IMR-90 (cell line): ENCODE results near the gene CYP1A2. TPM values are rescaled to one million over a fixed set of nuclear protein-coding genes. Genes with fewer than 3 reads are reported as not detected.

Experiments
- ATAC-seq: fragments of 200-7000 bp; cut with Tn5 transposase; 2 replicates; pipeline ENCODE4 v1.9.1; 2020; ENCODE audit warnings: low read depth, mild to moderate bottlenecking, moderate library complexity
- BruUV-seq: library from RNA; stranded (reverse); fragments of 400-500 nt; replicated peaks from 2 replicates; lab custom pipeline; 2021; lab: Mats Ljungman, UMichigan
- CTCF ChIA-PET: fragments of 300-600 bp; formaldehyde crosslinking; extraction: SDS; loops from one replicate; lab custom pipeline; 2021; ENCODE audit warnings: antibody characterized with exemption; lab: Yijun Ruan, JAX
- POLR2A ChIA-PET: fragments of 300-600 bp; sonication (Branson Sonifier 250); formaldehyde crosslinking; loops from one replicate; lab custom pipeline; 2022; ENCODE audit warnings: antibody characterized with exemption; ENCODE audit not compliant: unreplicated experiment; lab: Charles Lee
- DNase-seq: peaks from one replicate; pipeline ENCODE4 v3.0.0; 2013
- H2AFZ ChIP-seq: replicated peaks from 2 replicates; pipeline ENCODE3; 2013; ENCODE audit warnings: low read length, mild to moderate bottlenecking; ENCODE audit not compliant: poor library complexity
- H2AK5ac ChIP-seq: 2 replicates; pipeline ENCODE4 v1.6.1; 2013; ENCODE audit warnings: low read depth, low read length, inconsistent platforms
- H2AK9ac ChIP-seq: replicated peaks from 2 replicates; pipeline ENCODE3; 2013; ENCODE audit warnings: mild to moderate bottlenecking, low read depth, low read length, moderate library complexity; ENCODE audit not compliant: poor library complexity
- H2BK120ac ChIP-seq: 2 replicates; pipeline ENCODE4 v1.6.1; 2013; ENCODE audit warnings: low read depth, low read length, inconsistent platforms
- H2BK15ac ChIP-seq: 3 replicates; pipeline ENCODE4 v1.6.1; 2013; ENCODE audit warnings: low read depth, low read length, inconsistent platforms
- H2BK20ac ChIP-seq: 2 replicates; pipeline ENCODE4 v1.6.1; 2013; ENCODE audit warnings: low read depth, mild to moderate bottlenecking, inconsistent platforms, low read length, moderate library complexity
- H2BK5ac ChIP-seq: 2 replicates; pipeline ENCODE4 v1.6.1; 2013; ENCODE audit warnings: mild to moderate bottlenecking, low read depth, low read length, inconsistent platforms; ENCODE audit not compliant: poor library complexity, severe bottlenecking
- H3K14ac ChIP-seq: replicated peaks from 2 replicates; pipeline ENCODE4 v1.6.1; 2013; ENCODE audit warnings: low read depth, low read length, inconsistent platforms
- H3K18ac ChIP-seq: 2 replicates; pipeline ENCODE4 v1.6.1; 2013; ENCODE audit warnings: low read depth, low read length, control low read depth
- H3K23ac ChIP-seq: 2 replicates; pipeline ENCODE4 v1.6.1; 2013; ENCODE audit warnings: low read depth, low read length, inconsistent platforms
- H3K27ac ChIP-seq: 2 replicates; pipeline ENCODE4 v1.5.1; 2013; ENCODE audit warnings: mild to moderate bottlenecking, control low read depth, low read length; ENCODE audit not compliant: insufficient read depth
- H3K27me3 ChIP-seq: 2 replicates; pipeline ENCODE4 v1.6.1; 2013; ENCODE audit warnings: low read length; ENCODE audit not compliant: control insufficient read depth, insufficient read depth
- H3K36me3 ChIP-seq: 2 replicates; pipeline ENCODE4 v1.6.1; 2013; ENCODE audit warnings: low read length, mixed read lengths; ENCODE audit not compliant: control insufficient read depth, insufficient read depth
- H3K4ac ChIP-seq: 2 replicates; pipeline ENCODE4 v1.6.1; 2013; ENCODE audit warnings: low read depth, low read length, inconsistent platforms
- H3K4me1 ChIP-seq: 2 replicates; pipeline ENCODE4 v1.6.1; 2013; ENCODE audit warnings: low read length, mixed read lengths; ENCODE audit not compliant: control insufficient read depth, insufficient read depth
- H3K4me2 ChIP-seq: 2 replicates; pipeline ENCODE4 v1.6.1; 2013; ENCODE audit warnings: low read depth, mild to moderate bottlenecking, control low read depth, low read length, moderate library complexity
- H3K4me3 ChIP-seq: 2 replicates; pipeline ENCODE4 v1.5.1; 2013; ENCODE audit warnings: low read depth, mild to moderate bottlenecking, control low read depth, low read length, moderate library complexity; ENCODE audit not compliant: insufficient read depth
- H3K56ac ChIP-seq: 2 replicates; pipeline ENCODE4 v1.6.1; 2013; ENCODE audit warnings: low read length, inconsistent platforms; ENCODE audit not compliant: insufficient read depth; ENCODE audit errors: extremely low read depth
- H3K79me1 ChIP-seq, 2 experiments: 2 replicates each; pipeline ENCODE4 v1.6.1; 2013; ENCODE audit warnings: low read length in 2 of 2, inconsistent platforms in 1 of 2, low read depth in 1 of 2
- H3K9ac ChIP-seq: 2 replicates; pipeline ENCODE4 v1.6.1; 2013; ENCODE audit warnings: low read depth, low read length, control low read depth
- H3K9me1 ChIP-seq: 2 replicates; pipeline ENCODE4 v1.6.1; 2013; ENCODE audit warnings: low read length, inconsistent platforms; ENCODE audit not compliant: insufficient read depth
- H3K9me3 ChIP-seq: 2 replicates; pipeline ENCODE4 v1.6.1; 2013; ENCODE audit warnings: low read length; ENCODE audit not compliant: control insufficient read depth, insufficient read depth
- H4K20me1 ChIP-seq: 2 replicates; pipeline ENCODE4 v1.6.1; 2013; ENCODE audit warnings: low read length, inconsistent platforms; ENCODE audit not compliant: insufficient read depth
- H4K5ac ChIP-seq: 2 replicates; pipeline ENCODE4 v1.6.1; 2013; ENCODE audit warnings: mild to moderate bottlenecking, low read depth, low read length, control low read depth
- H4K8ac ChIP-seq, 2 experiments: 2 replicates each; pipeline ENCODE4 v1.6.1; 2013; ENCODE audit warnings: low read depth in 2 of 2, low read length in 2 of 2, control low read depth in 1 of 2, inconsistent platforms in 1 of 2
- H4K91ac ChIP-seq: 2 replicates; pipeline ENCODE4 v1.6.1; 2013; ENCODE audit warnings: low read depth, low read length, inconsistent platforms; ENCODE audit not compliant: insufficient read depth
- FOS ChIP-seq: fragments of 150-350 bp; IDR thresholded peaks from 2 replicates; pipeline ENCODE4 v1.6.1; 2016; ENCODE audit warnings: low read depth, low read length
- MAFK ChIP-seq: IDR thresholded peaks from 2 replicates; pipeline ENCODE4 v1.6.1; 2012; ENCODE audit warnings: low read depth, low read length, improper control_type of control experiment
- RAD21 ChIP-seq: IDR thresholded peaks from 2 replicates; pipeline ENCODE4 v1.6.1; 2012; ENCODE audit warnings: low read length, improper control_type of control experiment
- WGBS, 2 experiments: methylation state at CpG; one replicate each; pipeline versions ENCODE4 v1.1.5 to v1.1.7; 2013; ENCODE audit warnings: missing lambda C conversion rate in 2 of 2; ENCODE audit not compliant: insufficient read length in 1 of 2; ENCODE audit errors: extremely low coverage in 2 of 2; 5-methylcytosine and 5-hydroxymethylcytosine counted together
- dilution Hi-C: fragments of 300-500 bp; cut with HindIII; formaldehyde crosslinking; loops from one replicate; pipeline ENCODE4 v1.14.3; 2018; ENCODE audit warnings: low sequenced_read_pairs; ENCODE audit not compliant: unreplicated experiment
- in situ Hi-C: fragments of 300-500 bp; cut with MboI; formaldehyde crosslinking; loops from 3 replicates; pipeline ENCODE4 v1.14.3; 2019; ENCODE audit warnings: low sequenced_read_pairs, inconsistent platforms, mixed read lengths
- intact Hi-C: fragments of 100-400 bp; cut with micrococcal nuclease; formaldehyde crosslinking; loops from 2 replicates; pipeline ENCODE4 v1.10.0; 2022
- polyA plus RNA-seq, 3 experiments: library from polyadenylated mRNA; depleted of rRNA; stranded (reverse); fragments of >200 nt; gene quantifications; 2 replicates each; pipeline ENCODE4 v1.2.3, GENCODE V29; 2012; ENCODE audit warnings: low replicate concordance in 1 of 3
- total RNA-seq: library from RNA; depleted of rRNA; stranded (reverse); fragments of >200 nt; gene quantifications from 2 replicates; pipeline ENCODE4 v1.2.3, GENCODE V29; 2012
- TF ChIP-seq, protein P1 (sequence below): fragments of 150-350 bp; IDR thresholded peaks from 2 replicates; pipeline ENCODE4 v1.6.1; 2016; ENCODE audit warnings: low read depth, mild to moderate bottlenecking, low read length, moderate library complexity, borderline replicate concordance

Gene CYP1A2
- total and polyA plus RNA-seq, 2 of the 4 experiments (the other 2 are of a cell fraction), result not detected

DNA sequence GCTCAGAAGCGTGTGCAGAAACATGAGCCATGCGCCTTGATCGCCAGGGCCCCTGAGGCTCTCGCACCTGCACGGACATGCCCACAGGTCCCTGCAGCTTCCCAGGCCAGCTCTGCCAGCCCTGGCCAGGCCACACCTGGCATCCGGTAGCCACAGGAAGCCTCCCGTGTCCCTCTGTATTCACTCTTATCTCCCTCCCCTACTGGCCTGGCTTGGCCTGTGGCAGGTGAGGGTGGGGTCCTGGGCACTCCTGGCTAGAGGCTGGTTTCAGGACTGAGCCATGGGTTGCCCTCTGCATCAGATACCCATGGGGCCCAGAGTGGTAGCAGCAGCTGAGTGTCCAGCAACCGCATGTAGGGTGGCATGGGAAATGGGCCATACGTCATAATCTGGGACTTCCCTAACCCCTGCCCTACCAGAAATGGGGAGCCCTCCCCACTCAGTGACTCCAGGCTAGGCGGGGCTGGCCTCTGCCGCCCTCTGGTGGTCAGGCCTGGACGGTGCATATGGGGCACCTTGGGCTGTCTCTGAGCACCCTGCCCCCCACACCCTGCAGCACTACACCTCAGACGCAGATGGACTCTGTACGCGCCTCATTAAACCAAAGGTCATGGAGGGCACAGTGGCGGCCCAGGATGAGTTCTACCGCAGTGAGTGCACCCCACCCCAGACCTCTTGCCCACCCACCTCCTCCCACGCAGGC lies 51.4 kb downstream of the CYP1A2 start (continued):
- no peak for TF ChIP-seq MAFK
- no peak for TF ChIP-seq FOS

DNA sequence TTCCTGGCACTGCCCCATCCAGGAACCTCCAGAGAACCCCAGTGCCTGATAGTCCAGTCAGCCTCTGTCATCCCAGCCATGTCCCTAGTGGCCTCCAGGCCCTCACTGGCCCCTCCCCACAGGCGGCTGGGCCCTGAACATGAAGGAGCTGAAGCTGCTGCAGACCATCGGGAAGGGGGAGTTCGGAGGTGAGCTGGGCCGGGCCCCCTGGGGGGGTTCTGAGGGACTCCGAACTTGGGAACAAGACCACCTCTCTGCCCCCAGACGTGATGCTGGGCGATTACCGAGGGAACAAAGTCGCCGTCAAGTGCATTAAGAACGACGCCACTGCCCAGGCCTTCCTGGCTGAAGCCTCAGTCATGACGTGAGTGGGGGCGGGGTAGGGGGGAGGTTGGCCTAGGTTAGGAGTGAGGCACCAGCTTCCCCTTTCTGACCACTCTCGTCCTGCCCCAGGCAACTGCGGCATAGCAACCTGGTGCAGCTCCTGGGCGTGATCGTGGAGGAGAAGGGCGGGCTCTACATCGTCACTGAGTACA lies 52.0 kb downstream of the CYP1A2 start:
- H3K4me2 ChIP-seq, result no peak overlapping the region
- intact Hi-C loops, result loop anchor here (1.0 kb wide), 1 partner anchor 29 kb away; no protein-coding TSS in a partner anchor
- in situ Hi-C loops, result no loop called here
- dilution Hi-C loops, result no loop called here
- H3K27ac ChIP-seq, result no peak overlapping the region
- no peak overlapping the region for H2AFZ ChIP-seq
- TF ChIP-seq RAD21 (no peak), MAFK (no peak)
- TF ChIP-seq, protein P1, sequence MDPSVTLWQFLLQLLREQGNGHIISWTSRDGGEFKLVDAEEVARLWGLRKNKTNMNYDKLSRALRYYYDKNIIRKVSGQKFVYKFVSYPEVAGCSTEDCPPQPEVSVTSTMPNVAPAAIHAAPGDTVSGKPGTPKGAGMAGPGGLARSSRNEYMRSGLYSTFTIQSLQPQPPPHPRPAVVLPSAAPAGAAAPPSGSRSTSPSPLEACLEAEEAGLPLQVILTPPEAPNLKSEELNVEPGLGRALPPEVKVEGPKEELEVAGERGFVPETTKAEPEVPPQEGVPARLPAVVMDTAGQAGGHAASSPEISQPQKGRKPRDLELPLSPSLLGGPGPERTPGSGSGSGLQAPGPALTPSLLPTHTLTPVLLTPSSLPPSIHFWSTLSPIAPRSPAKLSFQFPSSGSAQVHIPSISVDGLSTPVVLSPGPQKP, result no peak
- no peak overlapping the region for H3K14ac ChIP-seq
- DNase-seq (no peak), ATAC-seq (no peak)
- no peaks in the 10 kb centered on the region for H3K27me3 ChIP-seq
- H2AK9ac ChIP-seq, result no peak overlapping the region
- POLR2A ChIA-PET, result no interaction called here
- H3K79me1 ChIP-seq, result peaks cover 3 to 53% of the 10 kb centered on the region in 2 experiments
- no peak overlapping the region for H4K91ac ChIP-seq
- CTCF ChIA-PET, result interaction anchor here (1.0 kb wide), 1 partner anchor 29 kb away, joined by 3 read pairs; no protein-coding TSS in a partner anchor
- H4K20me1 ChIP-seq, result peaks cover 47% of the 10 kb centered on the region
- H3K4me1 ChIP-seq, result peaks cover 2% of the 10 kb centered on the region; the same call in 1 of the 2 replicates
- no TSS peak for BruUV-seq
- H2AK5ac ChIP-seq, result no peak overlapping the region
- H4K5ac ChIP-seq, result no peak overlapping the region
- peaks cover 46% of the 10 kb centered on the region for H3K36me3 ChIP-seq
- no peak overlapping the region for H2BK20ac ChIP-seq
- no peak overlapping the region for H3K56ac ChIP-seq
- H3K4ac ChIP-seq, result no peak overlapping the region
- no peak overlapping the region for H2BK120ac ChIP-seq
- H4K8ac ChIP-seq, result no peak overlapping the region
- no peak overlapping the region for H2BK5ac ChIP-seq
- H3K9me3 ChIP-seq, result no peaks in the 10 kb centered on the region
- no peak overlapping the region for H3K9ac ChIP-seq
- no peak overlapping the region for H2BK15ac ChIP-seq
- H3K9me1 ChIP-seq, result peaks cover 4% of the 10 kb centered on the region; the same call in 1 of the 2 replicates
- H3K18ac ChIP-seq, result no peak overlapping the region
- no peak overlapping the region for H3K4me3 ChIP-seq
- no CpG with 5 or more reads among the region's 20 CpGs for WGBS, 2 experiments
- H3K23ac ChIP-seq, result no peak overlapping the region
